Measurements from ENCODE around the gene CST11. TPM values are rescaled to one million over a fixed set of nuclear protein-coding genes. Genes with fewer than 3 reads are reported as not detected.

Gene CST11
- total and polyA plus RNA-seq, 9 of the 15 experiments (the other 6 are each of a cell fraction or from before 2014, with no cell fraction given) = not detected

GRCh38 chr20:23441850-23442313 lies 10.8 kb downstream of the CST11 start (continued):
- no peak for TF ChIP-seq SRSF7 (optimal IDR thresholded peaks at IDR 0.05; ENCODE audit: low read depth, low read length)
- no peak for TF ChIP-seq ZNF280B (CRISPR knock-in tag; IDR thresholded peaks at IDR 0.05)
- TF ChIP-seq, protein P1, sequence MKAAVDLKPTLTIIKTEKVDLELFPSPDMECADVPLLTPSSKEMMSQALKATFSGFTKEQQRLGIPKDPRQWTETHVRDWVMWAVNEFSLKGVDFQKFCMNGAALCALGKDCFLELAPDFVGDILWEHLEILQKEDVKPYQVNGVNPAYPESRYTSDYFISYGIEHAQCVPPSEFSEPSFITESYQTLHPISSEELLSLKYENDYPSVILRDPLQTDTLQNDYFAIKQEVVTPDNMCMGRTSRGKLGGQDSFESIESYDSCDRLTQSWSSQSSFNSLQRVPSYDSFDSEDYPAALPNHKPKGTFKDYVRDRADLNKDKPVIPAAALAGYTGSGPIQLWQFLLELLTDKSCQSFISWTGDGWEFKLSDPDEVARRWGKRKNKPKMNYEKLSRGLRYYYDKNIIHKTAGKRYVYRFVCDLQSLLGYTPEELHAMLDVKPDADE (conservative IDR thresholded peaks at IDR 0.05; ENCODE audit: control insufficient read depth, low read depth, low read length) = no peak
- TF ChIP-seq GMEB1 (CRISPR knock-in tag; IDR thresholded peaks at IDR 0.05) = no peak
- TF ChIP-seq FOXA1 (IDR thresholded peaks at IDR 0.05; ENCODE audit: borderline replicate concordance) = no peak
- 0 out of 4 replicates have a peak, but pooled peaks of 1 of the 2 experiments have one; percentile 9 for TF ChIP-seq RCOR1 (IDR thresholded peaks at IDR 0.05; ENCODE audit: borderline replicate concordance in 1 of 2, low read depth in 2 of 2, low read length in 2 of 2)
- TF ChIP-seq NELFE (IDR thresholded peaks at IDR 0.05; ENCODE audit: insufficient read depth, insufficient read length) = no peak
- no peak for TF ChIP-seq BHLHE40 (IDR thresholded peaks at IDR 0.05; ENCODE audit: low read length)
- TF ChIP-seq SAFB (IDR thresholded peaks at IDR 0.05; ENCODE audit: borderline replicate concordance, low read depth, low read length) = no peak
- no peak for TF ChIP-seq KLF13 (tag; IDR thresholded peaks at IDR 0.05; ENCODE audit: borderline replicate concordance, low read depth)
- peak; percentile 36; the same call in 1 of the 2 replicates for TF ChIP-seq CTBP1 (IDR thresholded peaks at IDR 0.05; ENCODE audit: borderline replicate concordance)
- TF ChIP-seq, protein P2, sequence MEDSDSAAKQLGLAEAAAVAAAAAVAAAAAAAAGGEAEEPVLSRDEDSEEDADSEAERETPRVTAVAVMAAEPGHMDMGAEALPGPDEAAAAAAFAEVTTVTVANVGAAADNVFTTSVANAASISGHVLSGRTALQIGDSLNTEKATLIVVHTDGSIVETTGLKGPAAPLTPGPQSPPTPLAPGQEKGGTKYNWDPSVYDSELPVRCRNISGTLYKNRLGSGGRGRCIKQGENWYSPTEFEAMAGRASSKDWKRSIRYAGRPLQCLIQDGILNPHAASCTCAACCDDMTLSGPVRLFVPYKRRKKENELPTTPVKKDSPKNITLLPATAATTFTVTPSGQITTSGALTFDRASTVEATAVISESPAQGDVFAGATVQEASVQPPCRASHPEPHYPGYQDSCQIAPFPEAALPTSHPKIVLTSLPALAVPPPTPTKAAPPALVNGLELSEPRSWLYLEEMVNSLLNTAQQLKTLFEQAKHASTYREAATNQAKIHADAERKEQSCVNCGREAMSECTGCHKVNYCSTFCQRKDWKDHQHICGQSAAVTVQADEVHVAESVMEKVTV (CRISPR knock-in tag; IDR thresholded peaks at IDR 0.05) = no peak
- no peak for TF ChIP-seq SNIP1 (IDR thresholded peaks at IDR 0.05; ENCODE audit: low read depth)
- no peak for TF ChIP-seq ZNF785 (CRISPR knock-in tag; IDR thresholded peaks at IDR 0.05)
- TF ChIP-seq SIX5 (IDR thresholded peaks at IDR 0.05; ENCODE audit: borderline replicate concordance in 1 of 2, insufficient read depth in 1 of 2, low read depth in 1 of 2, low read length in 2 of 2) = no peak
- no peak for TF ChIP-seq TAL1 (IDR thresholded peaks at IDR 0.05)
- TF ChIP-seq KAT2B (IDR thresholded peaks at IDR 0.05; ENCODE audit: low read depth, low read length) = no peak
- TF ChIP-seq RAD21 (CRISPR knock-in tag; conservative IDR thresholded peaks at IDR 0.05 in 1 of 2, IDR thresholded peaks at IDR 0.05 in 1 of 2) = peak; percentile 57 to 75
- TF ChIP-seq CBX8 (IDR thresholded peaks at IDR 0.05; ENCODE audit: borderline replicate concordance, extremely low read depth, low read depth, low read length, poor library complexity, severe bottlenecking) = no peak
- no peak for TF ChIP-seq ZNF384 (IDR thresholded peaks at IDR 0.05; ENCODE audit: low read depth, low read length)
- no peak for TF ChIP-seq ARHGAP35 (IDR thresholded peaks at IDR 0.05; ENCODE audit: partially characterized antibody)
- TF ChIP-seq POLR2G (IDR thresholded peaks at IDR 0.05; ENCODE audit: low read depth, low read length) = no peak
